Measurements from ENCODE around the gene PDZK1IP1. TPM values are rescaled to one million over a fixed set of nuclear protein-coding genes. Genes with fewer than 3 reads are reported as not detected.

Gene PDZK1IP1
- polyA plus RNA-seq, 3 donors, result 34.8 to 62.1 (median 37.8) TPM

DNA sequence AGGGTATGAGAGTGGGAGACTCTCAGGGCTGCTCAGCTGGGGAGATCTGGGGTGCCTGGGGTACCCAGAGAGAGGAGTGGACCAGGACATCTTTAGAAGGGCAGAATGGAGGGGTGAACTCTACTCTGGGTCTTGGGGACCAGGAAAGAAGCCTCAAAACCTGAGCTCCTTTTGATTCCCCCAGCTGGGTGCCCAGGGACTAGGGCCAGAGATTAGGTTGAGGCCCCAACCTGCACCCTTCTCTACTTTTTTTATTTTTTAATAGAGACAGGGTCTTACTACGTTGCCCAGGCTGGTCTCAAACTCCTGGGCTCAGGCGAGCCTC, 1.9 kb downstream of the PDZK1IP1 start:
- no peak for DNase-seq (ENCODE audit: extremely low read depth in 1 of 11, low read depth in 9 of 11, low spot score in 4 of 11)

- no peak for DNase-seq (ENCODE audit: extremely low read depth in 1 of 11, low read depth in 9 of 11, low spot score in 4 of 11)
These were observed 2.5 kb downstream of the PDZK1IP1 start for GRCh38 chr1:47187231-47187925.

GRCh38 chr1:47186267-47187185, 3.3 kb downstream of the PDZK1IP1 start:
- no peak for DNase-seq (ENCODE audit: extremely low read depth in 1 of 11, low read depth in 9 of 11, low spot score in 4 of 11)

- DNase-seq (ENCODE audit: extremely low read depth in 1 of 11, low read depth in 9 of 11, low spot score in 4 of 11), result no peak
These were observed 4.8 kb downstream of the PDZK1IP1 start for GRCh38 chr1:47184822-47185677.

DNA sequence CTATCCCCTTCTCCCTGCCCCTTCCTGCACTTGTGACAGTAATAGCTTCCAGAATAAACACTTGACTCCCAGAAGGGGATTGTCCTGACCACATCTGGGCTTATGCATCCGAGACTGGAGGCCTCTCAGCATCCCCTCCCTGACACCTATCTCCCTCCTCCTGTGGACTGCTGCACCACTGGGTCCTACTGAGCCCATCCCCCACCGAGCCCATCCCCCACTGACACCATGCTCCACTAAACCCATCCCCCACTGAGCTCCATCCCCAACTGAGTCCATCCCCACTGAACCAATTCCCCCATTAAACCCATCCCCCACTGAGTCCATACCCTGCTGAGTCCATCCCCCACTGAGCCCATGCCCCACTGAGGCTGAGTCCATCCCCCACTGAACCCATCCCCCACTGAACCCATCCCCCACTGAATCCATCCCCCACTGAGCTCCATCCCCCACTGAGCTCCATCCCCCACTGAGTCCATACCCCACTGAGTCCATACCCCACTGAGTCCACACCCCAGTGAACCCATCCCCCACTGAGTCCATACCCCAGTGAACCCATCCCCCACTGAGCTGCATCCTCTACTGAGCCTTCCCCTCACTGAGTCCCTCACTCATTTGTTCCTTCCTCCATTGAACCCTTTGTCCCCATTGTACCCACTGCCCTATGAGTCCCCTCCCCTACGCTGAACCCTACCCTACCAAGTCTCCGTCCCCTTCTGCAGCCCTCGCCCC, 5.6 kb downstream of the PDZK1IP1 start:
- no peak for DNase-seq (ENCODE audit: extremely low read depth in 1 of 11, low read depth in 9 of 11, low spot score in 4 of 11)

DNA sequence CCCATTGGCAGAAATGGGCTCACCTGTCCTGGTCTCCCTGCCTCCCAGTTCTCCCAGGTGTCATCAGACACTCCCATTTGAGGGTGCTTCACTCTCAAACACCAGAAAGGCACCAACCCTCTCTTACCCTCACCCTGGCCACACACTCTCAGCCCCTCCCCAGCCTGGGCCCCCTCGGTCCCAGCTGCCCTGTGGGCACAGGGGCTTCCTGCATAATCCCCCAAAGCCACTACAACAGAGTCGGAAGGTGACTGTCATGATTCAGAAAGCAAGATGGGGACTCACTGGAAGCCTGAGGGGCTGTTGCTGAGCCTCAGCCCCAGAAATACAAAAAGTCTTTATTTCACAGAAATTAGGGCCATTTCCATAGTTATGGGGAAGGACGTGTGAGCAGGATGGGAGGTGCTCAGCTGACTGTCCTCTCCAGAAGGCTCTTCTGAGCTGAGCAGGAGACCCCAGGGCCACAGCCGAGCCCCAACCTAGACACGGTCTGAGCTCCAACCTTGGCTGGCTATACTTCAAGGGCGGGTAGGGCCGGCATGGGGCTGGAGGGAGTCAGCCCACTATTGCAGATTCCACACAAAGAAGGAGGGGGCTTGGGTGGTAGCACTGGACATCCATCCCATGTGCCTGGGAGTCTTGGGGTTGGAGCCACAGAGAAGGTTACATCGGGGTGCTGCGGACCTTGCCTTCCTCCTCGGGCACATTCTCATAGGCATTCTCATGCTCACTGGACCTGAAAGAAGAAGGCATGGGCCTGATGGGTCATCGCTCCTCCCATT, 6.3 kb downstream of the PDZK1IP1 start:
- DNase-seq (ENCODE audit: extremely low read depth in 1 of 11, low read depth in 9 of 11, low spot score in 4 of 11), result no peak

DNA sequence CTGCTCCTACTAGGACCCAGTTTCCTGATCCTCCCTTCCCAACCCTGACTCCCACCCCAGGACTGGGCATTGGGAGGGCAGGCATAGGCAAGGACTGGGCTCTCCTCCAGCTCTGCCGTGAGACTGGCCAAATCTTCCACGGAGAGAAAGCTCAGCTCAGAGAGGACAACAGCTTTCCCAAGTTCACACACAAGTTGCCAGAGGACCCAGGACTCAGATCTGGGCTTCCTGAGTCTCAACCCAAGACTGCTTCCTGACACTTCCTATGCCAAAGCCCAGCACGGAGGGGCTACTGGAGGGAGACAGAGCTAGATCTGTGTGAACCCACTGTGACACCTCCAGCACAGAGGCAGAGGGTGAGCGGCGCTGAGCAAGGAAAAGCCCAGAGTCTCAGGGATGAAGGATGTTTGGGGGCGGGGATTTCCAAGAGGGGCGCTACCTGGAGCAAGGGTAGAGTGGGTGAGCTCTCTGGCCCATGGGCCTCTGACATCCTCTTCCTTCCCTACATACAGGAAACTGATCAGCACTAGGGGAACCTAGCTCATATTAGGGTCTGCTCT, 7.1 kb downstream of the PDZK1IP1 start:
- no peak for DNase-seq (ENCODE audit: extremely low read depth in 1 of 11, low read depth in 9 of 11, low spot score in 4 of 11)

- DNase-seq (ENCODE audit: extremely low read depth in 1 of 11, low read depth in 9 of 11, low spot score in 4 of 11), result no peak
These were observed 7.7 kb downstream of the PDZK1IP1 start for GRCh38 chr1:47181955-47182675.

DNA sequence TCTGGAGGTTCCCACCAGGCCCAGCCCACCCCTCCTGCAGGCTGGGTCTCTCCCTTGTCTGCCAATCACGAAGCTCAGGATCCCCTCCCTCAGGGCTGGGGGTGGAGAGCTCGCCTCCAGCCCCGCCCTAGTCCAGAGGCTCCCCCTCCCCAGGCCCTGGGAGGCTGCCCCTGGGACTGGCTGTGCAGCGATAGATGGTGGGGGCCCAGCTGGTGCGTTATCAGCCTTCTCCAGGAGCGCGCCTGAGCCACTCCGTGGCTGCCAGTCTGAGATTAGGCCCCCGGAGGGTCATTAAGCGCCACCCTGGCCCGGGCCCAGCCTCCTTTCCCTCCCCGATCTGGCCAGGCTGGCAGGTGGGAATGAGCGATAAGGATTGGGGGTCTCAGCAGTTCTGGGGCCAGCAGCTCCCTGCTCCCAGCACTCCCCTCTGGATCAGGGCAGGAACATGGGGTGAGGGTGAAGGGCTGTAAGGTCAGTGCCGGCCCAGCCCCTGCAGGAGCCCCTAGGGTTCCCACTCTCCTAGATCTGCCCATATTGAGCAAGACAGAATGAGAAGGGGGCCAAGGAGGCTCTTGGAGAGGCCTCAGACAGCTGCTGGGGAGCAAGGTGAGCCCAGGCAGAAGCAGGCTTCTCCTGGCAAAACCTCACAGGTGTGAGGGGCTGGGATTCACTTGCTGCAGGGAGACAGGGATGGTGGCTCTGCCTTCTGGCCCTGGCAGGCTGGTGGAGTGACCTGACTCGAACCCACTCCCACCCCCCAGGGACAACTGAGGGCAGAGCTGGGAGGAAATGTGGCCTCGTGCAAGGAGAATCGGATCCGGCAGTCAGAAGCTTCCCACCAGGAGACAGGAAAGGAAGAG, 8.5 kb downstream of the PDZK1IP1 start:
- DNase-seq (ENCODE audit: extremely low read depth in 1 of 11, low read depth in 9 of 11, low spot score in 4 of 11), result no peak

DNA sequence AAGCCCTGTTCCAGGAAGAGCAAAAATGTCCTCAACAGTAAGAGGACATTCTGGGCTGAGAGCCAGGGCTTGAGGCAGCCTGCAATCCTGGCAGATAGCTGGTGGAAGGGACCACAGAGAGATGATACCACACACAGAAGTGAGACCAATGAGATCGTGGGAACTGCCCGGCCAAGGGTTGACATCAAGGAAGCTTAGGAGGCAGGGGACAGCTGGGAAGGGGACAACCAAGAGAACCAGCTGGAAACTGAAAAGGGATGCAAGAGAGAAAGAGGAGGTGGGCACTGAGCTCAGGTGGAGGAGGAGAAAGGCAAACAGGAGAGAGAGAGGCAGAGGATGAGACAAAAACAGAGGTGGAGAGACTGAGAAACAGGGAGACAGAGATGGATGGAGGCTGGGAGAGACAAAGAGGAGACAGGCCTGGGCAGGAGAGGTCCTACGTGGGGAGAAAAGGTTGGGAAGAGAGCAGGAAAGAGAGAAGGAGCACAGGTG, 9.2 kb downstream of the PDZK1IP1 start:
- DNase-seq (ENCODE audit: extremely low read depth in 1 of 11, low read depth in 9 of 11, low spot score in 4 of 11), result no peak

- no peak for DNase-seq (ENCODE audit: extremely low read depth in 1 of 11, low read depth in 9 of 11, low spot score in 4 of 11)
These were observed 9.8 kb downstream of the PDZK1IP1 start for GRCh38 chr1:47179988-47180563.

DNA sequence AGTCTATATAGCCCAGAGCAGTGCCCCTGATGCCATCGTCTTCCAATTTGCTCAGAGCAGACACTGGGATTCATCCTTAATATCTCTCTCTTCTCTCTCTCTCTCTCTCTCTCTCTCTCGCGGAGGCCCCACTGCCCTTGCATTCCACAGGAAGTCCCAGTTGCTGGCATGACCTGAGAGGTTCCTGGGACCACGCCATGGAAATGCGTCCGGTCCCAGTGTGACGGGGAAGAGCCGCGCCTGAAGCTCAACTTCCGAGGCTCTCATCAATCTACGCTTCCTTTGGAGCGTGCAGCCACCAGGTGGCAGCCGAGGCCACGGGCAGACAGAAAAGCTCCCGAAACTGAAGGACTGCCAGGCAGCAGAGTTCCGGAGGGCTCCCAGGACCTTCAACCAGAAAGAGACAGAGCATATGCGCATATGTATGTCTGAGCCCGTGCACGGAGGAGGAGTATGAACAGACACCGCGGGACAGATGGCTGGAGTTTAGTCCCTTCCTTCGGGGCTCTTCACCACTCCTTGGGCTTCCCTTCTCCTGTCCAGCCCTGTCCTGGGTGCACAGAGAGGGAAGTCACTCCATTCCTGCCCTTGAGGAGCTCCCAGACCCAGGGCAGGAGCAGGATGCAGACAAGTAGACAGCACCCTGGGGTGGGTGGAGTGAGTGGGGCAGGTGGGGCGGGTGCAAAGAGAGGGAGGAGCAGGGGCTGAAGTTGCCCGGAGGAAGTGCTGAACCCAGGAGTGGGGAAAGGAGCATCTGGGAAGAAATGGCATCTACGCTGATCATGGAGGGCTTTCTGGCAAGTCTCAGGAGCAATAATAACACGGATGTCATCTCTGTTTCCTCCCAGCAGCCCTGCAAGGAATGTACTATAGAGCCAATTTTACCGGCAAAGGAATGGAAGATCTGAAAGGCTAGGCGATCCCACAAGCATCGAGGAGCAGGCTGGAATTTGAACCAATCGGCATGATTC, 10.5 kb downstream of the PDZK1IP1 start:
- peak; percentile 81 to 92 (median 87) for DNase-seq (ENCODE audit: extremely low read depth in 1 of 11, low read depth in 9 of 11, low spot score in 4 of 11)

- no peak for DNase-seq (ENCODE audit: extremely low read depth in 1 of 11, low read depth in 9 of 11, low spot score in 4 of 11)
These were observed 11.2 kb downstream of the PDZK1IP1 start for GRCh38 chr1:47178654-47179016.

DNA sequence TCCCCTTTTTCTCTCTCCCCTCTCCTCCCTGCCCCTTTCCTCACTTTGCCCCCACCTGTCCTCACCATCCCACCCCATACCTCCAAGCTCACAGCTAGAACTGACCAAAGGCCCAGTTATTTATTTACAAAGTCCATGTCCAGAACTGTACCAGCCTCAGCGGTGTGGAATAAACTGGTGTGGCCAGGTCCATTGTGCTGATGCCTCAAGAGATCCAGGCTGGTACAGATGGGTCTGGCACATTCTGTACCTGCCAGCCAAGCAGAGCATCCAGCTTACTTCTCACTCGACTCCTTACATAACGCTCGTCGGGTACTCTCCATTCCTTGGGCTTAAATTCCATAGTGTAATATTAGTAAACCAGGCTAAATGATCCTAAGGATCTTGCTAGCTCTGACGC, 11.8 kb downstream of the PDZK1IP1 start:
- no peak for DNase-seq (ENCODE audit: extremely low read depth in 1 of 11, low read depth in 9 of 11, low spot score in 4 of 11)
